Neural cell (in vitro differentiated cells): ENCODE measurements around the gene NUP42. TPM values are rescaled to one million over a fixed set of nuclear protein-coding genes. Genes with fewer than 3 reads are reported as not detected.

Experiments
- H2AFZ ChIP-seq: fragments of 200-600, 300-800 bp; sonication (generic), shearing (Covaris generic); 2 replicates; pipeline ENCODE4 v1.6.0; 2014; ENCODE audit warnings: low read depth, mild to moderate bottlenecking, antibody characterized with exemption, low read length, moderate library complexity
- H3F3A ChIP-seq: fragments of 200-600 bp; shearing (Covaris generic); 2 replicates; pipeline ENCODE4 v1.6.1; 2016; ENCODE audit warnings: mild to moderate bottlenecking, moderate library complexity, mixed read lengths, antibody characterized with exemption, low read length; ENCODE audit not compliant: insufficient read depth, poor library complexity, severe bottlenecking
- H3K27ac ChIP-seq: fragments of 200-600, 300-800 bp; sonication (generic), shearing (Covaris generic); 2 replicates; pipeline ENCODE4 v1.5.1; 2014; ENCODE audit warnings: mild to moderate bottlenecking, low read length, moderate library complexity
- H3K27me3 ChIP-seq: fragments of 300-800, 200-600 bp; sonication (generic), shearing (Covaris generic); 2 replicates; pipeline ENCODE4 v1.6.0; 2014; ENCODE audit warnings: mild to moderate bottlenecking, low read depth, low read length, moderate library complexity; ENCODE audit not compliant: insufficient read depth
- H3K36me3 ChIP-seq: fragments of 300-800, 200-600 bp; sonication (generic), shearing (Covaris generic); 2 replicates; pipeline ENCODE4 v1.5.1; 2014; ENCODE audit warnings: mild to moderate bottlenecking, antibody characterized with exemption, low read length, moderate library complexity; ENCODE audit not compliant: insufficient read depth
- H3K4me2 ChIP-seq: fragments of 300-800, 200-600 bp; sonication (generic), shearing (Covaris generic); 2 replicates; pipeline ENCODE4 v1.6.0; 2014; ENCODE audit warnings: mild to moderate bottlenecking, low read length
- H3K4me3 ChIP-seq: fragments of 300-800, 200-600 bp; sonication (generic), shearing (Covaris generic); 2 replicates; pipeline ENCODE4 v1.5.1; 2014; ENCODE audit warnings: mild to moderate bottlenecking, low read length, moderate library complexity
- H3K79me2 ChIP-seq: fragments of 200-600 bp; shearing (Covaris generic); replicated peaks from 2 replicates; pipeline ENCODE4 v1.6.0; 2014; ENCODE audit warnings: mild to moderate bottlenecking, low read length, moderate library complexity; ENCODE audit not compliant: insufficient read depth
- H3K9ac ChIP-seq: fragments of 300-800, 200-600 bp; sonication (generic), shearing (Covaris generic); 2 replicates; pipeline ENCODE4 v1.6.1; 2016; ENCODE audit warnings: mild to moderate bottlenecking, low read length, mixed read lengths
- H3K9me2 ChIP-seq: fragments of 200-600 bp; shearing (Covaris generic); 2 replicates; pipeline ENCODE4 v1.6.1; 2016; ENCODE audit warnings: mild to moderate bottlenecking, low read length, mixed read lengths; ENCODE audit not compliant: insufficient read depth
- H3K9me3 ChIP-seq: fragments of 200-600, 300-800 bp; sonication (generic), shearing (Covaris generic); 2 replicates; pipeline ENCODE4 v1.6.1; 2016; ENCODE audit warnings: mild to moderate bottlenecking, mixed run types, low read length, moderate library complexity, mixed read lengths
- H4K20me1 ChIP-seq: fragments of 200-600 bp; shearing (Covaris generic); 2 replicates; pipeline ENCODE4 v1.6.1; 2016; ENCODE audit warnings: mild to moderate bottlenecking, mixed run types; ENCODE audit not compliant: insufficient read depth
- CTCF ChIP-seq: fragments of 450-650 bp; IDR thresholded peaks from 2 replicates; pipeline ENCODE4 v1.5.1; 2014; ENCODE audit warnings: antibody characterized with exemption, mild to moderate bottlenecking, moderate library complexity; ENCODE audit not compliant: poor library complexity, severe bottlenecking
- EP300 ChIP-seq: fragments of 450-650 bp; conservative IDR thresholded peaks from 2 replicates; pipeline ENCODE4 v1.6.1; 2014; ENCODE audit warnings: antibody characterized with exemption, mild to moderate bottlenecking, moderate library complexity; ENCODE audit not compliant: poor library complexity, severe bottlenecking
- EZH2 ChIP-seq: fragments of 200-600, 300-800 bp; shearing (Covaris generic), sonication (generic); IDR thresholded peaks from 2 replicates; pipeline ENCODE4 v1.6.1; 2014; ENCODE audit warnings: antibody characterized with exemption, low read length, borderline replicate concordance, mild to moderate bottlenecking; ENCODE audit not compliant: insufficient read depth, poor library complexity, severe bottlenecking
- MXI1 ChIP-seq: fragments of 450-650 bp; conservative IDR thresholded peaks from 2 replicates; pipeline ENCODE4 v1.6.1; 2014; ENCODE audit warnings: antibody characterized with exemption, mild to moderate bottlenecking; ENCODE audit not compliant: poor library complexity, severe bottlenecking
- POLR2AphosphoS5 ChIP-seq: IDR thresholded peaks from 2 replicates; pipeline ENCODE4 v1.6.1; 2012
- RAD21 ChIP-seq: fragments of 450-650 bp; conservative IDR thresholded peaks from 2 replicates; pipeline ENCODE4 v1.6.1; 2014; ENCODE audit warnings: antibody characterized with exemption, mild to moderate bottlenecking, moderate library complexity
- REST ChIP-seq: IDR thresholded peaks from 2 replicates; pipeline ENCODE4 v1.6.1; 2012; ENCODE audit warnings: borderline replicate concordance
- SMC3 ChIP-seq: fragments of 450-650 bp; conservative IDR thresholded peaks from 2 replicates; pipeline ENCODE4 v1.6.1; 2014; ENCODE audit warnings: antibody characterized with exemption, mild to moderate bottlenecking, moderate library complexity; ENCODE audit not compliant: poor library complexity
- TAF1 ChIP-seq: IDR thresholded peaks from 2 replicates; pipeline ENCODE4 v1.6.1; 2012; ENCODE audit warnings: low read depth
- polyA plus RNA-seq: library from polyadenylated mRNA; depleted of rRNA; stranded (reverse); fragments of >200 nt; gene quantifications from 2 replicates; pipeline ENCODE4 v1.2.3, GENCODE V29; 2014

The NUP42 gene
- polyA plus RNA-seq, 1 donor from 2014 or later, result 106 TPM

GRCh38 chr7:23232966-23233365, 51.1 kb downstream of the NUP42 start:
- H4K20me1 ChIP-seq, result no peaks in the 10 kb centered on the region
- no peaks in the 10 kb centered on the region for H3K9me2 ChIP-seq
- no peak overlapping the region for H2AFZ ChIP-seq
- H3K36me3 ChIP-seq, result no peaks in the 10 kb centered on the region
- H3K27ac ChIP-seq, result no peak overlapping the region
- H3K9ac ChIP-seq, result no peak overlapping the region
- no peaks in the 10 kb centered on the region for H3K79me2 ChIP-seq
- no peak for TF ChIP-seq SMC3
- no peak for TF ChIP-seq TAF1
- no peak for TF ChIP-seq RAD21
- no peak for TF ChIP-seq REST
- no peak for TF ChIP-seq EP300
- TF ChIP-seq EZH2, result no peak
- no peak for TF ChIP-seq CTCF
- no peak for TF ChIP-seq MXI1
- no peak for TF ChIP-seq POLR2AphosphoS5
- no peak overlapping the region for H3K4me2 ChIP-seq
- H3F3A ChIP-seq, result no peaks in the 10 kb centered on the region
- no peaks in the 10 kb centered on the region for H3K9me3 ChIP-seq
- H3K4me3 ChIP-seq, result no peak overlapping the region
- no peaks in the 10 kb centered on the region for H3K27me3 ChIP-seq

GRCh38 chr7:23234569-23235296, 52.9 kb downstream of the NUP42 start:
- Histone ChIP-seq H3K36me3 (no peaks in the 10 kb centered on the region), H3K27ac (no peak overlapping the region), H3F3A (no peaks in the 10 kb centered on the region), H3K9me3 (no peaks in the 10 kb centered on the region), H3K4me2 (no peak overlapping the region), H3K4me3 (no peak overlapping the region), H3K27me3 (no peaks in the 10 kb centered on the region), H3K9me2 (no peaks in the 10 kb centered on the region), H4K20me1 (no peaks in the 10 kb centered on the region), H2AFZ (no peak overlapping the region), H3K9ac (no peak overlapping the region), H3K79me2 (no peaks in the 10 kb centered on the region)
- no peak for TF ChIP-seq EZH2
- no peak for TF ChIP-seq CTCF
- no peak for TF ChIP-seq EP300
- TF ChIP-seq SMC3, result no peak
- TF ChIP-seq TAF1, result no peak
- TF ChIP-seq MXI1, result no peak
- TF ChIP-seq REST, result no peak
